PC-3 (cell line): ENCODE data around the gene ROCK1. TPM values are rescaled to one million over a fixed set of nuclear protein-coding genes. Genes with fewer than 3 reads are reported as not detected.

Experiments used
- ATAC-seq: fragments of 200-7000 bp; cut with Tn5 transposase; 2 replicates; pipeline ENCODE4 v1.9.1; 2020; ENCODE audit warnings: mild to moderate bottlenecking, moderate library complexity
- BruUV-seq: library from RNA; stranded (reverse); fragments of 400-500 nt; replicated peaks from 2 replicates; lab custom pipeline; 2021; lab: Mats Ljungman, UMichigan
- CTCF ChIA-PET: fragments of 300-600 bp; sonication (Branson Sonifier 250); formaldehyde crosslinking; loops from one replicate; lab custom pipeline; 2022; ENCODE audit warnings: antibody characterized with exemption; lab: Charles Lee
- POLR2A ChIA-PET: fragments of 300-600 bp; sonication (Branson Sonifier 250); formaldehyde crosslinking; loops from one replicate; lab custom pipeline; 2022; ENCODE audit warnings: antibody characterized with exemption; ENCODE audit not compliant: unreplicated experiment; lab: Charles Lee
- DNase-seq: peaks from one replicate; pipeline ENCODE4 v3.0.0-alpha.2; 2015
- H2AFZ ChIP-seq: fragments of 300-600 bp; sonication (generic); 2 replicates; pipeline ENCODE4 v1.6.0; 2016; ENCODE audit warnings: antibody characterized with exemption, low read length
- H3F3A ChIP-seq: fragments of 300-600 bp; sonication (generic); one replicate; pipeline ENCODE4 v1.6.0; 2017; ENCODE audit warnings: antibody characterized with exemption, low read length, control low read depth, mild to moderate bottlenecking; ENCODE audit not compliant: unreplicated experiment
- H3K27ac ChIP-seq: fragments of 300-600 bp; sonication (generic); 2 replicates; pipeline ENCODE4 v1.5.1; 2016; ENCODE audit warnings: mild to moderate bottlenecking, low read length
- H3K27me3 ChIP-seq: fragments of 300-600 bp; sonication (generic); 2 replicates; pipeline ENCODE4 v1.6.1; 2016; ENCODE audit warnings: low read length, mixed read lengths
- H3K36me3 ChIP-seq: fragments of 300-600 bp; sonication (generic); 2 replicates; pipeline ENCODE4 v1.6.1; 2016; ENCODE audit warnings: low read depth, mixed run types, low read length, mixed read lengths
- H3K4me1 ChIP-seq: fragments of 300-600 bp; sonication (generic); 2 replicates; pipeline ENCODE4 v1.5.1; 2016; ENCODE audit warnings: low read length; ENCODE audit not compliant: insufficient read depth
- H3K4me2 ChIP-seq: fragments of 300-600 bp; sonication (generic); 2 replicates; pipeline ENCODE4 v1.6.0; 2016; ENCODE audit warnings: low read length
- H3K4me3 ChIP-seq: fragments of 300-600 bp; sonication (generic); 2 replicates; pipeline ENCODE4 v1.5.1; 2016; ENCODE audit warnings: mild to moderate bottlenecking, low read length, mixed read lengths
- H3K79me2 ChIP-seq: fragments of 300-600 bp; sonication (generic); 2 replicates; pipeline ENCODE4 v1.6.1; 2017; ENCODE audit warnings: low read length, mixed read lengths
- H3K9ac ChIP-seq: fragments of 300-600 bp; sonication (generic); 2 replicates; pipeline ENCODE4 v1.6.0; 2016; ENCODE audit warnings: mild to moderate bottlenecking, low read length
- H3K9me2 ChIP-seq: fragments of 300-600 bp; sonication (generic); replicated peaks from 2 replicates; pipeline ENCODE4 v1.6.1; 2016; ENCODE audit warnings: mixed run types, low read length, mixed read lengths
- H3K9me3 ChIP-seq: fragments of 300-600 bp; sonication (generic); 2 replicates; pipeline ENCODE4 v1.6.1; 2016; ENCODE audit warnings: low read length, mixed read lengths
- H4K20me1 ChIP-seq: fragments of 300-600 bp; sonication (generic); 2 replicates; pipeline ENCODE4 v1.6.1; 2016; ENCODE audit warnings: low read length, mixed read lengths
- CTCF ChIP-seq: fragments of 300-600 bp; sonication (generic); conservative IDR thresholded peaks from 2 replicates; pipeline ENCODE4 v1.5.1; 2017; ENCODE audit warnings: antibody characterized with exemption, low read depth, mild to moderate bottlenecking, low read length
- EZH2 ChIP-seq: fragments of 300-600 bp; sonication (generic); IDR thresholded peaks from one replicate; pipeline ENCODE4 v1.6.1; 2017; ENCODE audit warnings: antibody characterized with exemption, mild to moderate bottlenecking, low read length; ENCODE audit not compliant: unreplicated experiment
- EZH2phosphoT487 ChIP-seq: fragments of 300-600 bp; sonication (generic); IDR thresholded peaks from 2 replicates; pipeline ENCODE4 v1.6.1; 2018; ENCODE audit warnings: mild to moderate bottlenecking, antibody characterized with exemption, low read length, borderline replicate concordance
- intact Hi-C: fragments of 100-400 bp; cut with micrococcal nuclease; formaldehyde crosslinking; loops from 2 replicates; pipeline ENCODE4 v1.9.0; 2023
- total RNA-seq: library from RNA; depleted of rRNA; stranded (reverse); fragments of >200 nt; gene quantifications from 2 replicates; pipeline ENCODE4 v1.2.3, GENCODE V29; 2014

ROCK1 gene
- total RNA-seq, 1 experiment from 2014 or later: 22.2 TPM

- DNase-seq (no peak), ATAC-seq (no peak)
- Histone ChIP-seq H3K9ac (no peak overlapping the region), H3K9me3 (no peaks in the 10 kb centered on the region), H3F3A (no peaks in the 10 kb centered on the region), H3K27me3 (no peaks in the 10 kb centered on the region), H3K36me3 (no peaks in the 10 kb centered on the region), H3K4me2 (no peak overlapping the region), H3K9me2 (no peaks in the 10 kb centered on the region), H4K20me1 (no peaks in the 10 kb centered on the region), H2AFZ (no peak overlapping the region), H3K79me2 (peaks cover 54% of the 10 kb centered on the region), H3K4me3 (no peak overlapping the region), H3K27ac (no peak overlapping the region), H3K4me1 (no peaks in the 10 kb centered on the region)
- POLR2A ChIA-PET: no interaction called here
- BruUV-seq: no TSS peak
- no peak for TF ChIP-seq CTCF
- no peak for TF ChIP-seq EZH2
- no peak for TF ChIP-seq EZH2phosphoT487
- intact Hi-C loops: loop anchor here (10.0 kb wide), 1 partner anchor 130 kb away; no protein-coding TSS in a partner anchor
- CTCF ChIA-PET: no interaction called here
Observed at GRCh38 chr18:21054252-21054821, 57.3 kb downstream of the ROCK1 start.

GRCh38 chr18:21053127-21053526 is 58.5 kb downstream of the ROCK1 start:
- H3K27ac ChIP-seq: no peak overlapping the region
- ATAC-seq (peak; percentile 68), DNase-seq (peak; percentile 16)
- H3F3A ChIP-seq: no peaks in the 10 kb centered on the region
- no peak overlapping the region for H3K4me3 ChIP-seq
- TF ChIP-seq CTCF (no peak), EZH2 (no peak), EZH2phosphoT487 (no peak)
- peaks cover 42% of the 10 kb centered on the region for H3K79me2 ChIP-seq
- H3K4me2 ChIP-seq: no peak overlapping the region
- no peaks in the 10 kb centered on the region for H3K4me1 ChIP-seq
- no peaks in the 10 kb centered on the region for H3K9me3 ChIP-seq
- ChIA-PET CTCF (no interaction called here), POLR2A (no interaction called here)
- H3K9me2 ChIP-seq: no peaks in the 10 kb centered on the region
- no peaks in the 10 kb centered on the region for H3K27me3 ChIP-seq
- no TSS peak for BruUV-seq
- H3K36me3 ChIP-seq: no peaks in the 10 kb centered on the region
- no peaks in the 10 kb centered on the region for H4K20me1 ChIP-seq
- no peak overlapping the region for H2AFZ ChIP-seq
- H3K9ac ChIP-seq: no peak overlapping the region
- intact Hi-C loops: loop anchor here (10.0 kb wide), 1 partner anchor 132 kb away; no protein-coding TSS in a partner anchor

GRCh38 chr18:21052385-21052784 is 59.2 kb downstream of the ROCK1 start:
- no peaks in the 10 kb centered on the region for H3K4me1 ChIP-seq
- ChIA-PET POLR2A (no interaction called here), CTCF (no interaction called here)
- no peak overlapping the region for H3K9ac ChIP-seq
- no peaks in the 10 kb centered on the region for H3K36me3 ChIP-seq
- no peak overlapping the region for H3K4me2 ChIP-seq
- H4K20me1 ChIP-seq: no peaks in the 10 kb centered on the region
- no peak overlapping the region for H3K27ac ChIP-seq
- ATAC-seq: no peak
- H3K9me3 ChIP-seq: no peaks in the 10 kb centered on the region
- no peaks in the 10 kb centered on the region for H3K9me2 ChIP-seq
- H3K27me3 ChIP-seq: no peaks in the 10 kb centered on the region
- intact Hi-C loops: loop anchor here (10.0 kb wide), 1 partner anchor 132 kb away; no protein-coding TSS in a partner anchor
- peaks cover 37% of the 10 kb centered on the region for H3K79me2 ChIP-seq
- no peaks in the 10 kb centered on the region for H3F3A ChIP-seq
- TF ChIP-seq EZH2phosphoT487 (no peak), EZH2 (no peak), CTCF (no peak)
- H3K4me3 ChIP-seq: no peak overlapping the region
- no peak overlapping the region for H2AFZ ChIP-seq
- no TSS peak for BruUV-seq
- no peak for DNase-seq
